IPS-18c (cell line): ENCODE data around the gene SPG21.

ENCODE experiments used
- H3K4me3 ChIP-seq: 2 replicates; pipeline ENCODE4 v1.7.0; 2013; ENCODE audit warnings: low read depth, mild to moderate bottlenecking, low read length, moderate library complexity; ENCODE audit not compliant: insufficient read depth
- H3K9me3 ChIP-seq: one replicate; pipeline ENCODE4 v1.6.1; 2013; ENCODE audit warnings: mild to moderate bottlenecking, low read length, moderate library complexity; ENCODE audit not compliant: control insufficient read depth, insufficient read depth

The SPG21 gene

DNA sequence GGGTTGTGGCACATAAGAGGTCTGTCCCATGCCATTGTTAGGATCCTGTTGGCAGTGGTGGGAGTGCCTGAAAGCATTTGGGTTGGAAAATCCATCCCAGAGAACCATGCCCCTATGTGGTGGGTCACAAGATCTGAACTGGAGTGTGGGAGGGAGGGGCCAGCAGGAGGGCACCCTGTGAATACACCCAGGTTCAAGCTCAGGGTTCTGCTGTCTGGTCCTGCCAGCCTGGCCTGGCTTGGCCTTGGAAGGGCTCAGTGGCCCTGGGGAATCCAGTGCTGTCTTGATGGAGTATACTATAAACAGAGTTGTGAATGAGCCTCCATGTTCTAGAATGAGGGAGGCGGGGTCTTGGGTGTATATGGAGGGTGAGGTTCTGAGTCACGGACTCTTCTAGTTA lies 66.2 kb downstream of the SPG21 start:
- H3K4me3 ChIP-seq: no peak overlapping the region
- no peaks in the 10 kb centered on the region for H3K9me3 ChIP-seq

DNA sequence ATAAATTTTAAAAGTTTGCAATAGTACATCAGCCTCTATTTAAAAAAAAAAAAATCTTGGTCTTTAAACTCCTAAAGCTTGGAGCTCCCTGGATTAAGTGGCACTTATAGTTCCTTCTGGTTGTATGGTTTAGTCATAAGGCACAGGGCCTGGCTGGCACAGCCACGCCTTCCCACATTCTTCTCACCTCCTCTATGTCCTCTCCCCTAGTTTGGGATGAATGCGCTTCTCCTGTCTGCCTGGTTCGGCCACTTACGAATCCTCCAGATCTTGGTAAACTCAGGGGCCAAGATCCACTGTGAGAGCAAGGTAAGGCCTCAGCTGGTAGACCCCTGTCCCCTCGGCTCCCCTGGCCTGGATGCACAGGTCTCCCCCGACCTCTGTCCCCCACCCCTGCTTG lies 68.0 kb downstream of the SPG21 start:
- Histone ChIP-seq H3K4me3 (no peak overlapping the region), H3K9me3 (no peaks in the 10 kb centered on the region)

DNA sequence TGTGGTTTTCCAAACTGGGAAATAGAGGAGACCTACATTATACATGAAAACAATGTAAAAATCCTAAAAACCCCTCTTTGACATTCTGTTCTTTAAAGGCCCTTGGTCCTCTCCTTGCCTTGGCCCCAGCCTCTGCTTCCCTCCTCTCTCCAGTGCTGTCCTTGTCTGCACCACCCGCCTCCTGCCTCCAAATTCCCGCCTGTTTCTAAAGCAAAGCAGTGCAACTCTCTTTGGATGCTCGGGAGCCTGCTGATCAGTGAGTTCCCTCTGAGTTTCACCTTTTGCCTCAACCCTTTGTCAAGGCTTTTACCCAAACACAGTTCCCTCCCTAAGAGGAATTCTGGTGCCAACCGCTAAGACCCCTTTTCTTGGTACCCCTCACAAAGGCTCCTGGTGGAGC lies 70.0 kb downstream of the SPG21 start:
- H3K9me3 ChIP-seq: no peaks in the 10 kb centered on the region
- H3K4me3 ChIP-seq: no peak overlapping the region

GRCh38 chr15:64917211-64917610 lies 72.5 kb downstream of the SPG21 start:
- no peaks in the 10 kb centered on the region for H3K9me3 ChIP-seq
- H3K4me3 ChIP-seq: no peak overlapping the region

GRCh38 chr15:64916365-64916764 lies 73.3 kb downstream of the SPG21 start:
- H3K9me3 ChIP-seq: no peaks in the 10 kb centered on the region
- H3K4me3 ChIP-seq: no peak overlapping the region

DNA sequence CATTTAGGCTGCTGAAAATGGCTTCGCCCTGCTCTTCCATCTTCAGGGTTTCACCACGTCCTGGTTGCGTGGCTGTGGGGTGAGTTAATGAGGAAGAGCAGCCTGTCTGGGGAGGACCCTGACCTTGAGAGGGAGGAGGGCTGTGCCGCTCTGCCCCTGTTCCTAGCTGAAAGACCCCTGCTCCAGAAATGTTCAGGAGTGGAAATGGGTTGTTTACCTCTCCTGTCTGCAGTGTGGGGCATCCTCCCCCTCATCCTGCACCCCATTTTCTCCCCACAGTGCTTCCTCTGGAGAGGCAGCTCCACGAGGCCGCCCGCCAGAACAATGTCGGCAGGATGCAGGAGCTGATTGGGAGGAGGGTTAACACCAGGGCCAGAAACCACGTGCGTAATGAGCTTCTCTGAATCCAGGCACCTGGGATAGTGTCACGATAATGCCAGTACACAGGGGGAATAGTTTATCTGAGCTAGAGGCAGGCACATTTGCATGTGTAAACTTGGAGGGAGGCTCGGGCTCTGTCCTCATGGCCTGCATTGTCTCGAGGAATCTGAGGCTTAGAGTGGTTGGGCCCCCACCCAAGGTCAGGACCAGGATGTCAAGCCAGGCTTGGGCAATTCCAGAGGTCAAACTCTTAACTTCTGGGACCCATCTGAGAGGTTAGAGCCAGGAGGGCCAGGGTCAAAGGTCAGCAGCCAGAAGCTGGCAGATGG lies 74.0 kb downstream of the SPG21 start:
- H3K9me3 ChIP-seq: no peaks in the 10 kb centered on the region
- no peak overlapping the region for H3K4me3 ChIP-seq
